NT2/D1 (cell line): ENCODE data around the gene DHX57.

ENCODE experiments used
- DNase-seq: peaks from one replicate; pipeline ENCODE4 v3.0.0-alpha.2; 2011; ENCODE audit warnings: low read depth, low spot score
- H3K27me3 ChIP-seq: 2 replicates; pipeline ENCODE4 v1.6.0; 2011; ENCODE audit warnings: mild to moderate bottlenecking; ENCODE audit not compliant: insufficient read length, insufficient read depth
- H3K36me3 ChIP-seq: 2 replicates; pipeline ENCODE4 v1.6.1; 2011; ENCODE audit warnings: mild to moderate bottlenecking, low read length, mixed read lengths; ENCODE audit not compliant: insufficient read depth, insufficient read length
- H3K4me1 ChIP-seq: 2 replicates; pipeline ENCODE4 v1.5.1; 2011; ENCODE audit not compliant: insufficient read depth, insufficient read length
- H3K4me3 ChIP-seq: 2 replicates; pipeline ENCODE4 v1.5.1; 2011; ENCODE audit warnings: low read depth; ENCODE audit not compliant: insufficient read length
- H3K9ac ChIP-seq: 2 replicates; pipeline ENCODE4 v1.6.0; 2011; ENCODE audit warnings: low read depth; ENCODE audit not compliant: insufficient read length
- H3K9me3 ChIP-seq: 2 replicates; pipeline ENCODE4 v1.5.1; 2011; ENCODE audit warnings: mild to moderate bottlenecking, low read length; ENCODE audit not compliant: insufficient read depth
- SUZ12 ChIP-seq: IDR thresholded peaks from 2 replicates; pipeline ENCODE4 v1.6.1; 2011; ENCODE audit not compliant: insufficient read length, insufficient read depth; ENCODE audit errors: extremely low read depth
- YY1 ChIP-seq: IDR thresholded peaks from 2 replicates; pipeline ENCODE4 v1.6.1; 2011; ENCODE audit not compliant: insufficient read length, insufficient read depth
- ZNF274 ChIP-seq: IDR thresholded peaks from 2 replicates; pipeline ENCODE4 v1.6.1; 2011; ENCODE audit warnings: mild to moderate bottlenecking, low read depth, low read length

Gene DHX57

GRCh38 chr2:38875576-38876367, at the start of gene DHX57, which contains the start of gene MORN2:
DHX57 (minus strand) TSS chr2:38875934; CDS start chr2:38868405, 7,529 bp downstream.
MORN2 (plus strand) TSS chr2:38875976.
- Histone ChIP-seq H3K9ac (peak within 1 kb of the TSS; percentile 93), H3K4me3 (peak within 1 kb of the TSS; percentile 91), H3K36me3 (no peaks in the 10 kb centered on the region), H3K9me3 (peaks cover 7% of the 10 kb centered on the region), H3K27me3 (peaks cover 11% of the 10 kb centered on the region), H3K4me1 (no peaks in the 10 kb centered on the region)
- DNase-seq = peak; percentile 72
- TF ChIP-seq SUZ12 = no peak
- TF ChIP-seq YY1 = no peak
- no peak for TF ChIP-seq ZNF274

- H3K4me1 ChIP-seq = no peaks in the 10 kb centered on the region
- H3K9me3 ChIP-seq = no peaks in the 10 kb centered on the region
- DNase-seq = no peak
- H3K27me3 ChIP-seq = no peaks in the 10 kb centered on the region
- TF ChIP-seq YY1 = no peak
- no peak for TF ChIP-seq SUZ12
- TF ChIP-seq ZNF274 = no peak
- no peak overlapping the region for H3K4me3 ChIP-seq
- no peak overlapping the region for H3K9ac ChIP-seq
- no peaks in the 10 kb centered on the region for H3K36me3 ChIP-seq
These were observed 47.2 kb upstream of the DHX57 start for GRCh38 chr2:38922902-38923301.

- H3K27me3 ChIP-seq = no peaks in the 10 kb centered on the region
- H3K9ac ChIP-seq = no peak overlapping the region
- H3K4me3 ChIP-seq = no peak overlapping the region
- H3K4me1 ChIP-seq = no peaks in the 10 kb centered on the region
- TF ChIP-seq ZNF274 (no peak), YY1 (no peak), SUZ12 (no peak)
- no peak for DNase-seq
- no peaks in the 10 kb centered on the region for H3K9me3 ChIP-seq
- H3K36me3 ChIP-seq = no peaks in the 10 kb centered on the region
These were observed 46.7 kb upstream of the DHX57 start for GRCh38 chr2:38922389-38922788.

GRCh38 chr2:38912619-38913018, 36.9 kb upstream of the DHX57 start:
- no peak for DNase-seq
- Histone ChIP-seq H3K36me3 (no peaks in the 10 kb centered on the region), H3K4me3 (no peak overlapping the region), H3K9me3 (no peaks in the 10 kb centered on the region), H3K4me1 (peaks cover 2% of the 10 kb centered on the region), H3K27me3 (no peaks in the 10 kb centered on the region), H3K9ac (no peak overlapping the region)
- no peak for TF ChIP-seq SUZ12
- no peak for TF ChIP-seq ZNF274
- no peak for TF ChIP-seq YY1

GRCh38 chr2:38911191-38911590, 35.5 kb upstream of the DHX57 start:
- H3K9ac ChIP-seq = no peak overlapping the region
- H3K36me3 ChIP-seq = no peaks in the 10 kb centered on the region
- TF ChIP-seq SUZ12 (no peak), ZNF274 (no peak), YY1 (no peak)
- no peak for DNase-seq
- no peak overlapping the region for H3K4me3 ChIP-seq
- no peaks in the 10 kb centered on the region for H3K27me3 ChIP-seq
- H3K4me1 ChIP-seq = peaks cover 2% of the 10 kb centered on the region
- no peaks in the 10 kb centered on the region for H3K9me3 ChIP-seq

GRCh38 chr2:38909872-38910271, 34.1 kb upstream of the DHX57 start:
- no peaks in the 10 kb centered on the region for H3K36me3 ChIP-seq
- no peak overlapping the region for H3K9ac ChIP-seq
- H3K27me3 ChIP-seq = no peaks in the 10 kb centered on the region
- no peaks in the 10 kb centered on the region for H3K9me3 ChIP-seq
- no peak for DNase-seq
- H3K4me3 ChIP-seq = no peak overlapping the region
- peaks cover 2% of the 10 kb centered on the region for H3K4me1 ChIP-seq
- TF ChIP-seq ZNF274 = no peak
- TF ChIP-seq SUZ12 = no peak
- TF ChIP-seq YY1 = no peak

GRCh38 chr2:38907743-38908562, 32.2 kb upstream of the DHX57 start:
- Histone ChIP-seq H3K4me1 (peaks cover 2% of the 10 kb centered on the region), H3K9me3 (no peaks in the 10 kb centered on the region), H3K36me3 (no peaks in the 10 kb centered on the region), H3K4me3 (no peak overlapping the region), H3K27me3 (no peaks in the 10 kb centered on the region), H3K9ac (no peak overlapping the region)
- no peak for DNase-seq
- TF ChIP-seq YY1 (no peak), SUZ12 (no peak), ZNF274 (no peak)
